Epithelial cell of esophagus (primary cell): ENCODE measurements around the gene FRAS1.
"Not testable (repeated sequence)": the region's sequence is repeated elsewhere in the genome, so short reads cannot be mapped to it uniquely, and the experiment has no call there.

ENCODE experiments used
- DNase-seq: peaks from one replicate; pipeline ENCODE4 v3.0.0; 2010; ENCODE audit warnings: low read depth
- H3K4me3 ChIP-seq: 2 replicates; pipeline ENCODE4 v1.5.1; 2011; ENCODE audit warnings: mild to moderate bottlenecking, low read length, control low read depth
- TF ChIP-seq, protein P1 (sequence below): IDR thresholded peaks from 2 replicates; pipeline ENCODE4 v1.5.1; 2011; ENCODE audit warnings: low read depth, mild to moderate bottlenecking, low read length, control low read depth, inconsistent platforms; ENCODE audit not compliant: insufficient read depth; ENCODE audit errors: missing control alignments

FRAS1 gene

DNA sequence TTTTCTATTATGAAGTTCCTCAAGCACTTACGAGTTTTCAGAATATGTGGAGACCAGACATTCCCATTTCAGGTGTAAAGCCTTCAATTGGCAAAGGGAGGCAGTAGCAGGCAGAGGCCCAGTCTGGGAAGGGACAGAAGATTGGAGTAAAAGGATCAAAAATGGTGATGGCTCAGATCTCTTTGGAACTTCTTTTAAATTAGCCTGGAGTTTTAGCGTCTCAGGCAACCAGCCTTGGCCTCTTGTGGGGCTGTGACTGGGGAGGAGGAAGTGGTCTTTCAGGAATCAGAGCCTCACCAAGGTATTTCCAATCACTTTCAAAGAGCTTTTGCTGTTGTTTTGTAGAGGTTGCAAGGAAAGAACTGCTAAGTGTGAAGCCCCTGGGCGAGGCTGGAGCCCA lies 239.1 kb downstream of the FRAS1 start:
- TF ChIP-seq, protein P1, sequence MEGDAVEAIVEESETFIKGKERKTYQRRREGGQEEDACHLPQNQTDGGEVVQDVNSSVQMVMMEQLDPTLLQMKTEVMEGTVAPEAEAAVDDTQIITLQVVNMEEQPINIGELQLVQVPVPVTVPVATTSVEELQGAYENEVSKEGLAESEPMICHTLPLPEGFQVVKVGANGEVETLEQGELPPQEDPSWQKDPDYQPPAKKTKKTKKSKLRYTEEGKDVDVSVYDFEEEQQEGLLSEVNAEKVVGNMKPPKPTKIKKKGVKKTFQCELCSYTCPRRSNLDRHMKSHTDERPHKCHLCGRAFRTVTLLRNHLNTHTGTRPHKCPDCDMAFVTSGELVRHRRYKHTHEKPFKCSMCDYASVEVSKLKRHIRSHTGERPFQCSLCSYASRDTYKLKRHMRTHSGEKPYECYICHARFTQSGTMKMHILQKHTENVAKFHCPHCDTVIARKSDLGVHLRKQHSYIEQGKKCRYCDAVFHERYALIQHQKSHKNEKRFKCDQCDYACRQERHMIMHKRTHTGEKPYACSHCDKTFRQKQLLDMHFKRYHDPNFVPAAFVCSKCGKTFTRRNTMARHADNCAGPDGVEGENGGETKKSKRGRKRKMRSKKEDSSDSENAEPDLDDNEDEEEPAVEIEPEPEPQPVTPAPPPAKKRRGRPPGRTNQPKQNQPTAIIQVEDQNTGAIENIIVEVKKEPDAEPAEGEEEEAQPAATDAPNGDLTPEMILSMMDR: no peak
- no peak for DNase-seq
- H3K4me3 ChIP-seq: no peak overlapping the region

DNA sequence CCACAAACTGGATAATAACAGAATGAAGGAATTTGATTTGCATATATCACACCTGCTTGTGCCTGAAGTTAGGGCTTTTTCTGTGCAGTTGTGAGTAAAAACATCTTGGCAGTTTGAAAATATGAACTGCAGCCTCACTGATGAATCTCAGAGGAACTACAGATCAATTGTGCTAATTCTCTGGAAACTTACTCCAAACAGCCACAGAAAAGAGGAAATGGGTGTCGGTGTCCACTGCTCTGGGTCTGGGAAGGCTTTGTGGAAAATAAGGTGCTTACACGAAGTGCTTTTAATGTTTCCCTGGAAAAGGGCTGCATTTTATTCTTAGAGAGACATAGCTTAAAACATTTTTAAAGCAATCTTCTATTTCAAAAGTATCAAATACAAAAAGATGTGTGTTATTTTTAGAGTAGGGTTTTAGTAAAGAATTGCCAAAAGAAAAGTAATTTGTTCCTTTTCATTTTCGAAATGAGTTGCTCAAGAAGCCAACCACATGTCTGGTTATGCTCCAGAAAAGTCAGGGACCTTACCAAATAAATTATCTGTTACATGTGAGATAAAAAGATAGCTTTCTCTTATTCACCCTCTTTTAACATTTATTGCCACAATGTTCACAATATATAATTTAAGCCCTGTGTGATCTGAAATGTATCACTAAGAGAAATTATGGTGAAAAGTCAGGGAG lies 240.1 kb downstream of the FRAS1 start:
- TF ChIP-seq, protein P1: no peak
- H3K4me3 ChIP-seq: no peak overlapping the region
- DNase-seq: no peak

DNA sequence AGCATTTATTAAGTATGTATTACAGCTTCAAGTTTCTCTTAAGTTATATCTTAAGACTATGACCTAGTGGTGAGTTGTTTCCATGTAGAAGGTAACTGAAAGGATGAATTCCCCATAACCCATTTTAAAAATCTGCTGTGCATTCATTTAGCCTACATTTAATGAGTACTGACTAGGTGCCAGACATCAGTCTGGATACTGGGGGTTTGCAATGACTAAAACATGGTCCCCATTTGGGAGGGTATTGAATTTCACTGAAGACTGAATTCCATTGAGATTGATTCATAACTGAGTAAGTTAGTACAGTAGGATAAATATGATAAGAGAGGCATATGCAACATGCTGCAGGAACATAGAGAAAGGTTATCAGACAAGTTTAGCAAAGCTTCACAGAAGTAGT lies 241.5 kb downstream of the FRAS1 start:
- peak; percentile 39 for DNase-seq
- no peak overlapping the region for H3K4me3 ChIP-seq
- TF ChIP-seq, protein P1: no peak

DNA sequence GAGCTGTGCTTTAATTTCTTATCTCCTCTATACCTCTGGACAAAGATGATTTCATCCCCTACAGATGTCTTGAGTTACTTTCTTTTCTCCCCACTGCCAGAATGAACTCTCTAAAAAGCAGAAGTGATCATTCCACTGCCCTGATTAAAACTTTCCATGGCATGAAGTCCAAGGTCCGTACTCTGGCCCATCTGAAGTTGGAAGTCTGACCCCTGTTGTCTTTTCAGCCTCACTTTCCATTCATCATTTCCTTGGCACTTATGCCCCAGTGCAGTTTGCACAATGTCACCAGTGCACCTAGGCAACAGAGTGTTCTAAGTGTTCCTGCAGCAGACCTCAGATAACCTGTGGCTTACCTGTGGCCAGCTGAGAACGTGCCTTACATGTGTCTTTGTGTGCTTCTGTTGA lies 242.4 kb downstream of the FRAS1 start:
- DNase-seq: no peak
- H3K4me3 ChIP-seq: no peak overlapping the region
- TF ChIP-seq, protein P1: no peak

DNA sequence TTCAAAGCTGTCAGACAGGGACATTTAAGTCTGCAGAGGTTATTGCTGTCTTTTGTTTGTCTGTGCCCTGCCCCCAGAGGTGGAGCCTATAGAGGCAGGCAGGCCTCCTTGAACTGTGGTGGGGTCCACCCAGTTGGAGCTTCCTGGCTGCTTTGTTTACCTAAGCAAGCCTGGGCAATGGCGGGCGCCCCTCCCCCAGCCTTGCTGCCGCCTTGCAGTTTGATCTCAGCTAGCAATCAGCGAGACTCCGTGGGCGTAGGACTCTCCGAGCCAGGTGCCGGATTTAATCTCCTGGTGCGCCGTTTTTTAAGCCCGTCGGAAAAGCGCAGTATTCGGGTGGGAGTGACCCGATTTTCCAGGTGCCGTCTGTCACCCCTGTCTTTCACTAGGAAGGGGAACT lies 250.1 kb downstream of the FRAS1 start:
- not testable (repeated sequence) for H3K4me3 ChIP-seq, DNase-seq

DNA sequence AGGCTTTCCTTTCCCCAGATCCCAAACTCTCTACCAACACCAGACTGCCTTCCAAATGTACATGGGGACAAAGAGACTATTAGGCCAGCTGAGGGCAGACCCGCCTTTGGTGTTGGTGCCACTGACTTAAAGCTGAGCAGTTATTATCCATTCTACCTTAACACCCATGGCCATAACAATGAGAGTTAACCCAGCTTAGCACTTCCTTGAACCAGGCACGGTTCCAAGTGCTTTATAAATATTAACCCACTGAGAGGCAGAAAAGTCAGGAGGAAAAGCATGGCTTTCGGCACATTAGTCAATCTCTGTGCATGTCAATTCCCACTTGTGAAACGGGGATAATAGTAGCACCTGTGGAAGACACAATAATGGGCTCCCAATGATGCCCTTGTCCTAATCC lies 251.4 kb downstream of the FRAS1 start:
- no peak for DNase-seq
- TF ChIP-seq, protein P1: no peak

DNA sequence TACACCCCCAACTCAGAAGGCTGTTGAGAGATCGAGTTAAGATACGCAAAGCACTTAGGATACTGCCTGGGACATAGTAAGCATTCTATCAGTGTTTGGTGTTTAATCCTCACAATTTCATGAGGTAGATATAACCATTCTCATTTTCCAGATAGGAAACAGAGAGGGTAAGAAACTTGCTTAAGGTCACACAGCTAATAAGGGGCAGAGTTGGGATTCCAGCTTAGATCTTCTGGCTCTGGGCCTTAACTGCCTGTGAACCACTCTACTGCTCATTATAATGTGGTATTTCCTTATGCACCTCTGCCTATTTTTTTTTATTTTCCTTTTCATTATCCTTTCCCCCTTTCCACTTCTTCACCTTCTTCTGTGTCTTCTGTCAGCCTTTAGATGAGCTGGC lies 252.2 kb downstream of the FRAS1 start:
- H3K4me3 ChIP-seq: no peak overlapping the region
- TF ChIP-seq, protein P1: no peak
- DNase-seq: no peak

More for the DNA sequence above, 251.4 kb downstream of the FRAS1 start:
- H3K4me3 ChIP-seq: no peak overlapping the region
